AG09309 (cell line): ENCODE measurements around the gene CD63.

Experiments
- DNase-seq: peaks from one replicate; pipeline ENCODE4 v3.0.0-alpha.2; 2010; ENCODE audit warnings: low read depth
- H3K4me3 ChIP-seq: 2 replicates; pipeline ENCODE4 v1.5.1; 2011; ENCODE audit warnings: mild to moderate bottlenecking, low read depth, low read length, moderate library complexity; ENCODE audit not compliant: control insufficient read depth
- CTCF ChIP-seq: IDR thresholded peaks from 2 replicates; pipeline ENCODE4 v1.5.1; 2011; ENCODE audit warnings: mild to moderate bottlenecking, low read depth, low read length, inconsistent platforms; ENCODE audit not compliant: insufficient read depth, control insufficient read depth; ENCODE audit errors: missing control alignments

The CD63 gene

GRCh38 chr12:55717011-55718007 is 11.5 kb downstream of the CD63 start:
- no peak for DNase-seq
- peak overlapping the region; percentile 80 for H3K4me3 ChIP-seq
- TF ChIP-seq CTCF: no peak

GRCh38 chr12:55716582-55716957 is 12.2 kb downstream of the CD63 start:
- H3K4me3 ChIP-seq: peak overlapping the region; percentile 80
- no peak for DNase-seq
- no peak for TF ChIP-seq CTCF

- no peak for TF ChIP-seq CTCF
- DNase-seq: peak; percentile 63
- H3K4me3 ChIP-seq: peak within 1 kb of the TSS; percentile 80
These were observed 12.8 kb downstream of the CD63 start, which contains the start of gene BLOC1S1 for GRCh38 chr12:55715833-55716581. Gene BLOC1S1, plus strand, starts transcription at chr12:55716046. Its CDS starts 6 bp downstream, at chr12:55716052.

- no peak for TF ChIP-seq CTCF
- DNase-seq: no peak
- H3K4me3 ChIP-seq: peak overlapping the region; percentile 80
These were observed 13.5 kb downstream of the CD63 start for GRCh38 chr12:55715169-55715764.

GRCh38 chr12:55713721-55714120 is 15.1 kb downstream of the CD63 start:
- DNase-seq: peak; percentile 71
- no peak overlapping the region for H3K4me3 ChIP-seq
- no peak for TF ChIP-seq CTCF

- no peak for DNase-seq
- no peak for TF ChIP-seq CTCF
- no peak overlapping the region for H3K4me3 ChIP-seq
These were observed 16.0 kb downstream of the CD63 start for GRCh38 chr12:55712700-55713415.
